ENCODE results near the gene FAP.

The FAP gene

DNA sequence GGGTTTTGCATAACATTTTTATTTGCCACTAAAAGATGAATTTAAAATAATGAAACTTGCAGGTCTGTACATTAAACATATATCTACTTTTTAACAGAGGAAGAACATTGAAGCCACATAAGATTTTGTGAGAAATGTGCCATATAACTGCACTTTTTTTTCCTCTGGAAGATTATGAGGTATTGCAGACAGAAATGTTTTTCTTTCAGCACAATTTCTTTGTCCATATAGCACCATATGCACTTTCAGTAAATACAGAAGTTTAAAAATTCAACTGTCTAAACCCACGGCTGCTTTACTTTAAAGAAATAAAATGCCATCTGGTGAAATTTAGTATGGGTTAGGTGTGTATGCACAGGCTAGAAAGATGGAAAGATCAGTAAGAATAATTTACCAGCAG is 470 bp upstream of the FAP start:
- in situ Hi-C loops (cut with MboI; ENCODE audit: low sequenced_read_pairs): no loop called here

DNA sequence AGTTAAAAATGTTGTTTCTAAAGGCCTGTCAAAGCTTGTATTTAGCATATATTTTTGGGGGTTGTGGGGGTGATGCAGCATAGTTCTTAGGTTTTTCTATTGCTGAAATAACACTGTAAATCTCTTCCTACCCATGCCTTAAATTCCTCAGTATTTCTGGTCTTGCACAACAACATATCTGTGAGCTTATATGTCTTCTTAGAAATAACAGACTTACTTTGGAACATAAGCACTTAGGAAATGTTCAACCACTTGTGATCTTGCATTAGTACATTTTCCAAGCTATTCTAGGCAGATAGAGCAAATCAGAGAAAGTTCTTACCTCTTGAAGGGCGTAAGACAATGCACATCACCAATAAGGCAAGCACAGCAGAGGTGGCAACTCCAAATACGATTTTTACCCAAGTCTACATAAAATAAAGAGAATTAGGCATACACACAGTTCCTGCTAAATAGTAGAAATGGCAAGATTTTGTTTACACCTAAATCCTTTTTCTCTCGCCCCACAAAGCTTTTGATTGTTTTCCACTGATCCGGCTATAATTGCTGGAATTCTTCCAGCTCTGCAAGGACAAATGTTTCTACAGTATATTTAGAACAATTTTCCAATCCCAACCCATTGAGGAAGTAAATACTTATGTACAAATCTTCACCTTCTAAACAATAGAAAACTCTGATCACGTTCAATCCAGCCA is 512 bp downstream of the FAP start:
- in situ Hi-C loops (cut with MboI; ENCODE audit: low sequenced_read_pairs): no loop called here

DNA sequence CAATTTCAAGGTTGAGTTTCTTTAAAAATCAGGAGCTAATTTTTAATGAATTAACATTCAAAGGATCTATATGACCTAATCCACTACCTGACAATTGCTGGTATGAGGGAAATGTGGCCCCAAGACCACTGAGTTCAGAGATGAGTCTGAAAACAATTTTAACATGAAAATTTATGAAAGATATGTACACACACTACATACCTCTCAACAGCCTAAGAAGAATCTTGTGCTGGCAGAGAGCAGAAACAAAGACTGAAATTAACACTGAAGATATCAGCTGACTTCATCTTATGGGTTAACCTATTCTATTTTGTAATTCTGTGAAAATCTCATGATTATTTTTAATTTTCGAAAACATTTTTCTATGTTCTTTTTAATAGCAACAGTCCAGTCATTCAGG is 1.7 kb downstream of the FAP start:
- in situ Hi-C loops (cut with MboI; ENCODE audit: low sequenced_read_pairs): no loop called here

DNA sequence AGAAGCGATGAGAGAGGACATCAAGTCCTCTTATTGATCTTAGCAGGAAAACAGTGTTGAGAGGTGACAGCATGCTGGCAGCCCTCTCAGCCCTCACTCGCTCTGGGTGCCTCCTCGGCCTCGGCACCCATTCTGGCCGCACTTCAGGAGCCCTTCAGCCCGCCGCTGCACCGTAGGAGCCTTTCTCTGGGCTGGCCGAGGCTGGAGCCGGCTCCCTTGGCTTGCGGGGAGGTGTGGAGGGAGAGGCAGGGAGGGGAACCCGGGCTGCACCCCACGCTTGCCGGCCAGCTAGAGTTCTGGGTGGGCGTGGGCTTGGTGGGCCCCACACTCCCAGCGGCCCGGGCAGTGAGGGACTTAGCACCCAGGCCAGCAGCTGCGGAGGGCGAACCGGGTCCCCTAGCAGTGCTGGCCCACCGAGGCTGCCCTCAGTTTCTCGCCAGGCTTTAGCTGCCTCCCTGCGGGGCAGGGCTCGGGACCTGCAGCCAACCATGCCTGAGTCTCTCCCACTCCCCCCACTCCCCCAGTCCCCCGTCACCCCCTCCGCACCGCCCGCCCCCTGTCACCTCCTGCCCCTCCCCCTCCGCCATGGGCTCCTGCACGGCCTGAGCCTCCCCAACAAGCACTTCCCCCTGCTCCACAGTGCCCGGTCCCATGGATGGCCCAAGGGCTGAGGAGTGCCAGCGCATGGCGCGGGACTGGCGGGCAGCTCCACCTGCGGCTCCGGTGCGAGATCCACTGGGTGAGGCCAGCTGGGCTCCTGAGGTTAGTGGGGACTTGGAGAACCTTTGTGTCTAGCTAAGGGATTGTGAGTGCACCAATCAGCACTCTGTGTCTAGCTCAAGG is 8.4 kb downstream of the FAP start:
- in situ Hi-C loops (cut with MboI; ENCODE audit: low sequenced_read_pairs): no loop called here

DNA sequence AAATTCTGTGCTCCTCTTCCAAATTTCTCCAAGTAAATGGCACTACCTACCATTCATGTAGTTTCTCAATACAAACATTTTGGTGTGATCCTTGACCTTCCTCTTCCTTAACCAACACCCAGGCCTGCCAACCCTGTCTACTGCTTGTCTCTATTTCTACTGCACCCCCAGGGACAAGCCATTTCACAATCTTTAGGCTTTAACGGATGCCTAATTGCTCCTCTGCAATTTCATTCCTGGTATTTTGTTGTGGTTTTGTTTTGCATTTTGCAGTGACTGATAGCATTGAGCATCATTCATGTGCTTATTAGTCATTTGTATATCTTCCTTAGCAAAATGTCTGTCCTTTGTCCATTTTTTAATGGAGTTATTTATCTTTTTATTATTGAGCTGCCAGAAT is 10.0 kb downstream of the FAP start:
- in situ Hi-C loops (cut with MboI; ENCODE audit: low sequenced_read_pairs): no loop called here

DNA sequence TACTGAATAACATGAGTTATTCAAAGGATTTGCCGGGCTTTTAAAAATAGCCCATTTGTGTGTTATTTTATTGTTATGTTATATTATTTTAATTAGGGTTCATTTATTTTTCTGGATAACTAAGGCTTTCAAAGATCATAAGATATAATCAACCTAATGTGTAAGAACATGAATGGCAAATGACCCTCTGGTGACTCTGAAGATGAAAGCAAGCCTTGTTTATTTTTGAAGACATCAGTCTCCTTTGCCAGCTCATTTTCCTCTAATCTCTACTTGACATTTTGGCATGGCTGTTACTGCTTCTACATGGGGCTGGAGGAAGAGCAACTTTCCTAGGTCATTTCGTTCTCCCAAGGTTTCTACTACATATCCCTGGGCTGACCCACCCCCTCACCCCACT is 10.6 kb downstream of the FAP start:
- in situ Hi-C loops (cut with MboI; ENCODE audit: low sequenced_read_pairs): no loop called here

DNA sequence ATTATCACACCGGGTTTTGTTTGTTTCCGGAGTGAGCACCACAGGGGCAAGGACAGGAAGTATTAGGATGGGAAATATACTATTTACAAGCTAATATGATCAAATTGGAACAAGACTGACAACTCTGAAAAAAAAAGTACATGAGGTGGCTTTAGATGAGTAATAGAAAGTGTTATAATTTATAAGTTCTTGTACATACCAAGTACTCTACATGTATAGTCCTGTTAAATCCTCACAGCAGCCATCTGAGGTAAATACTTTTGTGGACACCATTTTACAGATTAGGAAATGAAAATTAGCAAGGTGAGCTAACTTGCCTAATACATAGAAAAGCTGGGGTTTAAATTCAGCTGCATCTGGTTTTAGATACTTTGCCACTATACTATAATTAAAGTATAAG is 11.2 kb downstream of the FAP start:
- in situ Hi-C loops (cut with MboI; ENCODE audit: low sequenced_read_pairs): no loop called here

DNA sequence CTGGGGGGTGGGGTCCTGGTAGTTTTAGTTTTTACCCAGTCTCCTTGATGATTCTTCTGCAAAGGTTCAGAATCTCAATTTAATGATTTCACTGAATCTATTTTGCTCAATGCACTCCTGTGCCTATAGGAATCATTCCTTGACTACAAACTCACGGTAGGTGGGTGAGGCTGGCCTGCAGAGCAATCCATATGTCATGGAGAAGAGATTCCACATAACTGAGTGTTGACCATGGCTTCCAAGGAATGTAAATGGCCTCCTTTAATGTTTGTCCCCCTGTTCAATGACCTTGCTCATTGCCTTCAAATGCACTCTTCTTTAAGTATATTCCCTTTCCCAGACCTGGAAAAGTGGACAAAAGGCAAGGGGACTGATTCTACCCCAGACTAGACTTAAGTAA is 12.5 kb downstream of the FAP start:
- in situ Hi-C loops (cut with MboI; ENCODE audit: low sequenced_read_pairs): no loop called here

DNA sequence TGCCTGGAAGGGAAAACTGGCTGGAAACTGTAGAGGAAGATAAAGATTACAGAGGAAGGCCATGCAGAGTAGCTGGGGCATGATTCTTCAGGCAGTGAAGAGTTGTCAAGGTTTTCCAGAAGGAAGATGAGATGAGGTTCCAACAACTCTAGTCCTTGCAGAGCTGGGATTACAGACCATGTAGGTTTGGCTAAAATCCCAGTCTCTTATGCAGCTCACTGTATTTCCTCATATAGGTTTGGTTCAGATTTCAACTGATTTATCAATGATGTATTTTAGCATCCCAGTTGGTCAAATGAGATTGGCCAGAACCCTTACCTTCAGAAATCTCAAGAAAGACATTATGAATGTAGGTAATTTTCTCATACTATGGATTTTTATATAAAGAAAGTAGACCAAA is 16.4 kb downstream of the FAP start:
- in situ Hi-C loops (cut with MboI; ENCODE audit: low sequenced_read_pairs): loop anchor here (10.0 kb wide), 1 partner anchor 68 kb away; no protein-coding TSS in a partner anchor

DNA sequence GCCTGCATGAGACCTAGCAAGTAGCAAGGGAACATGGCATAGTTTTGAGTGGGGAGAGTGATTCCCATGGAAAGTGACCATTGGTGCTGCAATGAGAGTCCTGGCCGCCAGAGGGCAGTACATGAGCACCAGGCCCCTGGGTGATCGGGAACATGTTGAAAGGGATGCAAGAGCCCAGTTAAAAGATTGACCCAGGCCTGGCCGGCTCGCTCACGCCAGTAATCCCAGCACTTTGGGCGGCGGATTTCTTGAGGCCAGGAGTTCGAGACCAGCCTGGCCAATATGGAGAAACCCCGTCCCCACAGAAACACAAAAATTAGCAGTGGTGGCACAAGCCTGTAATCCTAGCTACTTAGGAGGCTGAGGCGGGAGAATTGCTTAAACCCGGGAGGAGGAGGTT is 22.2 kb downstream of the FAP start:
- in situ Hi-C loops (cut with MboI; ENCODE audit: low sequenced_read_pairs): loop anchor here (10.0 kb wide), 1 partner anchor 74 kb away; no protein-coding TSS in a partner anchor

DNA sequence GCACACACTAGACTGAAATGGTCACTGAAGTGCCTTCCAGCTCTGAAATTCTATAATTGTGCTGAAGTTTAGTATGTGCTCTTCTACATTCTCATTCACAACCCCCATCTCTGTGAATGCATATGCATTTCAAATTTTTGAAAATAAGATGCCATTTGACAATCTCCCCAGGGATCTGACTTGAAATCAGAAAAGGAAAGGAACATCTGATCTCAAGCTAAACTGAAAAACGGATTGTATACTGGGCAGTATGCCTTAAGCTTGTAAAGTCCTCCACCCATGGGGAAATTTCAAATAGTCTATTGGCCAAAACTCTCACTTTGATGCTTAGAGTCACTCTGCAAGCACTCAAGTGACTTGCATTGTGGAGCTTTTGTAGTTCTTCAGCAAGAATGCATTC is 22.9 kb downstream of the FAP start:
- in situ Hi-C loops (cut with MboI; ENCODE audit: low sequenced_read_pairs): loop anchor here (10.0 kb wide), 1 partner anchor 74 kb away; no protein-coding TSS in a partner anchor

DNA sequence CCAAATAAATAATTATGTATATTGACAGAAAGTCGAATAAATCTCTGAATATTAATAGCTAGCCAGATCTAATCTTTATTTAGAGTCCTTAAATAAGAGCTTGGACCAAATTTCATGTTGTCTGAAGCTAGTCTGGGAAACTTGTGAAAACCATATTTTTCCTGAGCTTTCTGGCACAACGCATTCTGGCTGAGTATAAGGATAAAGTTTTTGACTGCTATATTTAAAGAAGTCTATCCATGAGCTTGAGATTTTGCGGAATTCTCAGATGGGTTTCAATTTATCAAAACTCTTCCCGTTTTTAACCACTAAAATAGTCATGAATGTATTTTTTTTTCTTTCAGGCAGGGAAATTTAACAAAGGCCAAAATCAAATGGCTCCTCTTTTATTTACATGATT is 23.8 kb downstream of the FAP start:
- in situ Hi-C loops (cut with MboI; ENCODE audit: low sequenced_read_pairs): no loop called here

DNA sequence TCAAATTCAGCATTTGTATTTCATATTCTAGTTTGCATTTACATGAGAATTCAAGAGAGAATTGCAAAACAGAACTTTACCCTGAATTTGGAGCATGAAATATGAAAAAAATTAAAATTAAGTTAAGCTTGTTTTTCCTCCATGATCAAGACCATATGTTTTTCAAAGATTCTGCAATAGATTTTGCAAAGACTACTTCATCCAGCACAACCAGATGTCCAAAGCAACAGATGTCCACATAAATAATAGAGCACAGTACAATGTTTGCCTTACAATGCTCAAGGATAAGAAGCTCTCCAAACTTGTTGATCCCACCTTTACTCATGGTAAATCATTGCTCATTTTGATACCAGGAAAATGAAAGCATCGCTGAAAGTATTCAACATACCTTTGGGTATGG is 25.6 kb downstream of the FAP start:
- in situ Hi-C loops (cut with MboI; ENCODE audit: low sequenced_read_pairs): no loop called here

DNA sequence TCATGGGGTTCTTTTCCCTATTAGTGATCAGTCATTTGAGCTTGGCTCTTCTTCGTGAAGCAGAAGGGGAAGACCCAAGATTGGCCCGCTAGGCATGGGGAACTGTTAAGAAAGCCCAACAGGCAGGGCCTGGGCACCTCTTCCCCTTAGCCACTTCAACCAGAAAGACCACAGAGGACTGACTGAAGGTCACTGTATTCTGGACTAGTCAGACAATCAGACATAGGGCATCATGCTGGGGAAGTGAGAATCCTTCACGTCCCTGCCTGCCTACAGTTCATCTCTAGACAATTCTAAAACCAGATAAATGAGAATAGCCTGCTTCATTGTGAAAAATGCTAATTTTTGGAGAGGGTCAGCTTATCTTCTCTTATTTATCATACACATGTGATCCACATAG is 28.1 kb downstream of the FAP start:
- in situ Hi-C loops (cut with MboI; ENCODE audit: low sequenced_read_pairs): no loop called here

DNA sequence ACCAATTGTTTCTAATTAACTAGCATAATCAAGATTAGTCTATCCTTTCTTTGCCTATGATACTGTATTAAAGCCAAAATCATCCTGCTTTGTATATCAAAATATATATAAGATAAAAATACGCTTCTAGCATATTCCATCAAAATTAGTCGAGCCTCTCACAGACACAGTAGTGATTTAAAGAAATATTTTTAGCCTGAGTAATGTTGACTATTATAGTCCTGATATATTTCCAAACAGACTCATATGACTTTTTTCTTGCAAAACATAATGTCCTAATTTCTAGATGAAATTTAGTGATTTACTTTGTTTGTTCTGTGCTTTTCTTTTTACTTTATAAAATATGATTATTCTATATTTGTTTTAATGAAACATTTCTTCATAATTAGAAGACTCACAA is 30.9 kb downstream of the FAP start:
- in situ Hi-C loops (cut with MboI; ENCODE audit: low sequenced_read_pairs): no loop called here

DNA sequence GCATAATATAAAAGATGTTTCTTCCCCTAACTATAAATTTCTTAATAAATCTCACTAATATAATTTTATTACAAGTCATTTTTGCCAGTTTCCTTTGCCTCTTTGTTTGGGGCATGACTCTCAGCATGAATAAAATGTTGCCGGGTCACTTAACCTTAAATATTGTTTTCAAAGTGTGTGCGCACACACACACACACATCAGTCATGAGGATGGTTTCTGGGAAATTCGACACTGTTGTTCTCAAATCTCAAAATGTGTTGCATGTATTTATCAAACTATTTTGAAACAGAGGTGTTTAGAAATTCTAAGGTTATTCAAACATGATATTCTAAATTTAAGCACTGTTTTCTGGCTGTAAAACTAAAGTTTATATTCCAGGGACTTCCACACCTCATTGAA is 31.5 kb downstream of the FAP start:
- in situ Hi-C loops (cut with MboI; ENCODE audit: low sequenced_read_pairs): no loop called here

DNA sequence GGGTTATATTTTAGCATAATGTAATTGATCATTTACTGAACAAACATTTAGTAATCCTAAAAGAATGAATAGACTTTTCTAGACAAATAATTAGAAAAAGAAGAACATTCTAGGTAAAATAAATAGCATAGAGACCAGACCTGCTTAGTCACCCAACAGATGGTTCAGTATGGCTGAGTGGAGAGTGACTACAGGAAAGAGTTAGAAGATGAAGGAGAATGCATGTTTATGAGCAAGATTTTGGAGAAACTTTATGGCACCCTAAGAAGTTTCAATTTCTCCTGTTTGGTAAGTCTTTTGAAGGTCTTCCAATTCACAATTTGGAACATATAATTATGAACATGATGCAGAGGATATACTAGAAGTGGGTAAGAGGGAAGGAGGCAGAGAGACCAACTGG is 32.9 kb downstream of the FAP start:
- in situ Hi-C loops (cut with MboI; ENCODE audit: low sequenced_read_pairs): no loop called here

DNA sequence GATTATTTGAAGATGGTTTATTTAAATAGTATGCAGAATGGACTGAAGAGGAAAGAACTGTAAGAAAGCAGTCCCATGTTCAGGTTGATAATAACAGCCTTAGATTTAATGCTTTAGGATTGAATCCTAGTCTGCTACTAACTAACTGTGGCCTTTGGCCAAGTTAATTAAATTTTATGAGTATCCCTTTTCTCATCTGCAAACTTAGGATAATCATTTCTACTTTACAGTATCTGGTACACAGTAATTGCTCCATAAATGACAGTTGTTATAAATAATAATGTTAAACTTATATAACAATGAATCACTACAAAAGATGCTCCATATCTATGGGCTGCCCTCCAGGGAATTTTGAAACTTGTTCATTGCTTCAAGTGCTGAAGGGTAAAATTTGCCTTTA is 41.0 kb downstream of the FAP start:
- in situ Hi-C loops (cut with MboI; ENCODE audit: low sequenced_read_pairs): no loop called here

DNA sequence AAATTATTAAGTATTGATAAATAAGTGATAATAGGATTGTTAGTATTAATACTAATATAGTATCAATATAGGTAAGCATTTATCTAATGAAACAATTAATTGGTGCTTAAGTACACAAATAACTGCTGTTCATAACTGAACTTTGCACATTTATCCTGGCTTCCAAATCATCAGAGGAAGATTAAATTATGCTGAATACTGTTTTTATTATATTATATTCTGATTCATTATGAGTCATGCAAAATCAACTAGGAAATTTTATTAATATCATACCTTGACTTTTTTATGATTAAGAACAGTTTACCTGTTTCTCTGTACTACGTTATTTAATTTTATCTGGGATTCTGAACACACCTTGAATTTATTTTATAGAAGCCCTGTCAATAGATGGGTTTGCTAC is 42.6 kb downstream of the FAP start:
- in situ Hi-C loops (cut with MboI; ENCODE audit: low sequenced_read_pairs): no loop called here

DNA sequence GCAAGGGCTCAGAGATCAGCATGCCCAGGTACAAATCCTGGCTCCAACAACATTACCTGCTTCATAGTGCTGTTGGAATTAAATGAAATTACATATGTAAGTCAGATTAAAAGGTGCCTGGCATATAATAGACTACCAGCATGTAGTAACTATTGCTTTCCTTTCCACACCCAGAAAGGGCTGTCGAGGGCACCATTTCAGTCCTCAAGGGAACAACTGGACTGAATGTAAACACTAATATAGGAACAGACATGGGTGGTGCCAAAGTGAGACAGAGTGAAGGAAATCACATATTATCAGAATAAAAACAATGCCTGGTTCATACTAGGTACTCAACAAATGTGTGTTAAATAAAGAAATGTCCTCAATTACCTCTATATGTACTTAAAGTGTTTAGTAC is 43.3 kb downstream of the FAP start:
- in situ Hi-C loops (cut with MboI; ENCODE audit: low sequenced_read_pairs): no loop called here

DNA sequence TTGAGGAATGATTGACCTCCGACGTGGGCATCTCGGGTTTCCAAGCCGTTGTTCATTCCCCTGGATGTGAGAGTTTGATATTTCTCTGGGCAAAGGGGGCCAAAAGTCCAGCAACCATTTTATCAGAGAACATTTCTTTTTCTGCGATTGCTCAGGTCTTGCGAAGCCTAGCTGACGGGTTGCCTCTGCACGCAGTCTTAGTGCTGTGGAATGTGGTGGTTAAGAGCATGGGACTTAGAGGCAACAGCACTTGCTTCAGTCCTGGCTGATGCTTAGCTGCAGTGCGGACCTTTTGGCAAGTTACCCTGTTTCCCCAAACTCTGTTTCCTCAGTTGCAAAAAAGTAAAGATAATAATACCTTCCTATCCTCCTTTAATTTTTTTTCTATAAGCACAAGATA is 45.0 kb downstream of the FAP start:
- in situ Hi-C loops (cut with MboI; ENCODE audit: low sequenced_read_pairs): no loop called here

DNA sequence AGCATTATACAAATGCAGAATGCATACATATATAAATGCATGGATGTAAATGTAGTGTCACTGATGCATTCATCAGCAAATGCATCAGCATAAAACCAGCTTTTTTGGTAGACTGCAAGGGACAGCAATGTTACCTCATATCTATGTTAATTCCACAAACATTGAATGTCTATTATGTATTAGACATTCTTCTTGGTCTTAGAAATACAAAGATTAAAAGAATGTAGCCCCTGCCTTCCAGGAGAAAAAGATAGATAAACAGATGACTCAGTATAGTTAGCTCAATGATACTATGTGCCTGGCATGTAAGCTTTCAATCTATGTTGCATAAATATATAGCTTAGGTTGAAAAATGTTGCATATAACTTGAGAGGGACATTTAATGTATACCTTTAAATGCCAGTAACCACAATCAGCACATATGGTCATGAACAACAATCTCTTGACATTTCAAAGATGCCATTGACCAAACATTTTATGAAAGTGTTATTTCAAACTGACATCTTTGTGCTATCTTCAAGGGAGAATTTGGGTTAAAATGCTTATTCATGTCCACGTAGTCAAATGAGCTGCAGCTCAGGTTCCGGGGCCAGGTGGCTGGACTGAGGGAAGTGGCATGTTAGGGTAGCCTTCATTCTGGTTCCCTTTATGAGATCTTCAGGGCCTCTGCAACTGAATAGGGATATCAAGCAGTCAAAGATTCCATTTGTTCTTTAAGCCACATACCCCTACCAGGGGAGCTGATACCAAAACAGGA is 46.0 kb downstream of the FAP start:
- in situ Hi-C loops (cut with MboI; ENCODE audit: low sequenced_read_pairs): no loop called here

Data from HL-60/S4 treated with phorbol 12-myristate 13-acetate at 8.2 ng/mL for 4 days and 3 days (cell line).